Upper lobe of right lung (tissue), 1 donor: Measurements from ENCODE around the gene ITGA2B. TPM values are rescaled to one million over a fixed set of nuclear protein-coding genes. Genes with fewer than 3 reads are reported as not detected.
"Not testable (repeated sequence)": the region's sequence is repeated elsewhere in the genome, so short reads cannot be mapped to it uniquely, and the experiment has no call there.

Experiments used
- ATAC-seq: fragments of 200-7000 bp; cut with Tn5 transposase; one replicate; pipeline ENCODE4 v1.9.1; 2020; ENCODE audit warnings: mild to moderate bottlenecking, moderate library complexity
- DNase-seq: peaks from one replicate; pipeline ENCODE4 v3.0.0-alpha.2; 2020
- H3K27ac ChIP-seq: fragments of 200-600 bp; one replicate; pipeline ENCODE4 v1.8.0; 2022
- H3K27me3 ChIP-seq: fragments of 200-600 bp; one replicate; pipeline ENCODE4 v1.8.0; 2022; ENCODE audit warnings: mild to moderate bottlenecking
- H3K36me3 ChIP-seq: fragments of 200-600 bp; one replicate; pipeline ENCODE4 v1.8.0; 2022
- H3K4me1 ChIP-seq: fragments of 200-600 bp; one replicate; pipeline ENCODE4 v1.8.0; 2022
- H3K4me3 ChIP-seq: fragments of 200-600 bp; one replicate; pipeline ENCODE4 v1.8.0; 2022; ENCODE audit warnings: mild to moderate bottlenecking
- H3K9me3 ChIP-seq: fragments of 200-600 bp; one replicate; pipeline ENCODE4 v1.8.0; 2022
- CTCF ChIP-seq: fragments of 200-600 bp; IDR thresholded peaks from one replicate; pipeline ENCODE4 v1.8.0; 2022; ENCODE audit warnings: antibody characterized with exemption
- intact Hi-C: fragments of 100-400 bp; cut with DNase I; formaldehyde crosslinking; loops from one replicate; pipeline ENCODE4 v1.11.0; 2022
- total RNA-seq: library from RNA; stranded (reverse); fragmentation: NEBNext Ultra II Directional; extraction: Animal tissue kit (Norgen Biotek cat#: 25700); gene quantifications from one replicate; pipeline ENCODE4 v1.2.1, GENCODE V29; 2021
- donor health status: DM: no; HTN: yes; CAD: no; lungs with severe emphysema.

The ITGA2B gene
- total RNA-seq, 1 donor from 2014 or later, result 4.6 TPM

- ATAC-seq, result peak; percentile 31
Observed at GRCh38 chr17:44334727-44335126, 54.7 kb downstream of the ITGA2B start.

GRCh38 chr17:44334315-44334714 is 55.1 kb downstream of the ITGA2B start:
- no peak for TF ChIP-seq CTCF
- DNase-seq (no peak), ATAC-seq (no peak)
- intact Hi-C loops, result no loop called here
- Histone ChIP-seq H3K36me3 (no peaks in the 10 kb centered on the region), H3K4me1 (peaks cover 10% of the 10 kb centered on the region), H3K27ac (peak overlapping the region; percentile 30), H3K9me3 (no peaks in the 10 kb centered on the region), H3K27me3 (no peaks in the 10 kb centered on the region), H3K4me3 (no peak overlapping the region)

More at GRCh38 chr17:44334727-44335126, 54.7 kb downstream of the ITGA2B start:
- H3K4me1 ChIP-seq, result peaks cover 10% of the 10 kb centered on the region
- TF ChIP-seq CTCF, result no peak
- DNase-seq, result no peak
- H3K27me3 ChIP-seq, result no peaks in the 10 kb centered on the region
- H3K4me3 ChIP-seq, result no peak overlapping the region
- no peaks in the 10 kb centered on the region for H3K36me3 ChIP-seq
- H3K9me3 ChIP-seq, result no peaks in the 10 kb centered on the region
- peak overlapping the region; percentile 30 for H3K27ac ChIP-seq
- intact Hi-C loops, result no loop called here

GRCh38 chr17:44333371-44333770 is 56.1 kb downstream of the ITGA2B start:
- peak; percentile 82 for ATAC-seq
- no peak for TF ChIP-seq CTCF
- intact Hi-C loops, result no loop called here

GRCh38 chr17:44331249-44331760 is 58.1 kb downstream of the ITGA2B start:
- H3K27me3 ChIP-seq, result no peaks in the 10 kb centered on the region
- peak; percentile 80 for TF ChIP-seq CTCF
- H3K9me3 ChIP-seq, result no peaks in the 10 kb centered on the region
- no peak overlapping the region for H3K27ac ChIP-seq
- H3K4me3 ChIP-seq, result no peak overlapping the region
- ATAC-seq, result peak; percentile 54
- DNase-seq, result no peak
- peaks cover 10% of the 10 kb centered on the region for H3K4me1 ChIP-seq
- H3K36me3 ChIP-seq, result no peaks in the 10 kb centered on the region
- intact Hi-C loops, result no loop called here

More at GRCh38 chr17:44333371-44333770, 56.1 kb downstream of the ITGA2B start:
- peak; percentile 76 for DNase-seq
- no peaks in the 10 kb centered on the region for H3K9me3 ChIP-seq
- peaks cover 10% of the 10 kb centered on the region for H3K4me1 ChIP-seq
- H3K36me3 ChIP-seq, result no peaks in the 10 kb centered on the region
- H3K27ac ChIP-seq, result no peak overlapping the region
- no peaks in the 10 kb centered on the region for H3K27me3 ChIP-seq
- H3K4me3 ChIP-seq, result no peak overlapping the region

- DNase-seq, H3K36me3 ChIP-seq, H3K27me3 ChIP-seq, H3K4me3 ChIP-seq, ATAC-seq, H3K27ac ChIP-seq, intact Hi-C loops, H3K9me3 ChIP-seq: not testable (repeated sequence)
- H3K4me1 ChIP-seq, result peaks cover 16% of the 10 kb centered on the region
Observed at GRCh38 chr17:44330263-44330662, 59.2 kb downstream of the ITGA2B start.

- H3K27me3 ChIP-seq, H3K9me3 ChIP-seq, H3K36me3 ChIP-seq, ATAC-seq, DNase-seq, H3K4me3 ChIP-seq, H3K27ac ChIP-seq, intact Hi-C loops: not testable (repeated sequence)
- H3K4me1 ChIP-seq, result peaks cover 11% of the 10 kb centered on the region
Observed at GRCh38 chr17:44329516-44329915, 59.9 kb downstream of the ITGA2B start.
